Neural crest cell (in vitro differentiated cells): ENCODE data around the gene SPOCK3. TPM values are rescaled to one million over a fixed set of nuclear protein-coding genes. Genes with fewer than 3 reads are reported as not detected.
"Not testable (repeated sequence)": the region's sequence is repeated elsewhere in the genome, so short reads cannot be mapped to it uniquely, and the experiment has no call there.

Experiments
- DNase-seq: peaks from one replicate; pipeline ENCODE4 v3.0.0; 2021; ENCODE audit warnings: low read depth, mixed read lengths, low spot score
- H3K27ac Mint-ChIP-seq: one replicate; pipeline ENCODE4 v1.8.0; 2021; ENCODE audit warnings: mild to moderate bottlenecking, mixed read lengths; ENCODE audit not compliant: unreplicated experiment
- H3K27me3 Mint-ChIP-seq: 2 replicates; pipeline ENCODE4 v1.8.0; 2021; ENCODE audit warnings: low read depth, mild to moderate bottlenecking, mixed read lengths
- H3K36me3 Mint-ChIP-seq: 2 replicates; pipeline ENCODE4 v1.8.0; 2021; ENCODE audit warnings: low read depth, mild to moderate bottlenecking, mixed read lengths
- H3K4me1 Mint-ChIP-seq: 2 replicates; pipeline ENCODE4 v1.8.0; 2021; ENCODE audit warnings: mixed read lengths
- H3K4me3 Mint-ChIP-seq: one replicate; pipeline ENCODE4 v1.8.0; 2021; ENCODE audit warnings: mild to moderate bottlenecking, mixed read lengths
- H3K9me3 Mint-ChIP-seq: 2 replicates; pipeline ENCODE4 v1.8.0; 2021; ENCODE audit warnings: mixed read lengths
- CTCF ChIP-seq: fragments of 200-600 bp; sonication (generic); conservative IDR thresholded peaks from 2 replicates; pipeline ENCODE4 v1.5.0; 2021; ENCODE audit warnings: antibody characterized with exemption, mild to moderate bottlenecking
- total RNA-seq: library from RNA; stranded (reverse); gene quantifications from 2 replicates; pipeline ENCODE4 v1.2.1, GENCODE V29; 2021

SPOCK3 gene
- total RNA-seq, 1 donor from 2014 or later = 0.56 TPM

GRCh38 chr4:166989886-166990285 is 244.4 kb downstream of the SPOCK3 start:
- Mint-ChIP-seq H3K4me3 (no peak overlapping the region), H3K27ac (no peak overlapping the region), H3K36me3 (no peaks in the 10 kb centered on the region), H3K27me3 (no peaks in the 10 kb centered on the region), H3K9me3 (no peaks in the 10 kb centered on the region), H3K4me1 (no peaks in the 10 kb centered on the region)
- TF ChIP-seq CTCF = no peak
- no peak for DNase-seq

- DNase-seq = no peak
- H3K4me3 Mint-ChIP-seq = no peak overlapping the region
- no peak overlapping the region for H3K27ac Mint-ChIP-seq
- no peaks in the 10 kb centered on the region for H3K27me3 Mint-ChIP-seq
- H3K36me3 Mint-ChIP-seq = no peaks in the 10 kb centered on the region
- no peaks in the 10 kb centered on the region for H3K9me3 Mint-ChIP-seq
- no peak for TF ChIP-seq CTCF
- no peaks in the 10 kb centered on the region for H3K4me1 Mint-ChIP-seq
These were observed 247.3 kb downstream of the SPOCK3 start for GRCh38 chr4:166987026-166987425.

GRCh38 chr4:166981847-166982246 is 252.4 kb downstream of the SPOCK3 start:
- no peak for TF ChIP-seq CTCF
- DNase-seq = no peak
- Mint-ChIP-seq H3K4me1 (no peaks in the 10 kb centered on the region), H3K27ac (no peak overlapping the region), H3K27me3 (no peaks in the 10 kb centered on the region), H3K36me3 (no peaks in the 10 kb centered on the region), H3K9me3 (no peaks in the 10 kb centered on the region), H3K4me3 (no peak overlapping the region)

- TF ChIP-seq CTCF = no peak
- no peak overlapping the region for H3K4me3 Mint-ChIP-seq
- no peaks in the 10 kb centered on the region for H3K36me3 Mint-ChIP-seq
- no peak overlapping the region for H3K27ac Mint-ChIP-seq
- no peak for DNase-seq
- no peaks in the 10 kb centered on the region for H3K4me1 Mint-ChIP-seq
- no peaks in the 10 kb centered on the region for H3K9me3 Mint-ChIP-seq
- H3K27me3 Mint-ChIP-seq = no peaks in the 10 kb centered on the region
These were observed 253.9 kb downstream of the SPOCK3 start for GRCh38 chr4:166980419-166980818.

GRCh38 chr4:166977596-166977995 is 256.7 kb downstream of the SPOCK3 start:
- no peak for TF ChIP-seq CTCF
- H3K27ac Mint-ChIP-seq = no peak overlapping the region
- no peaks in the 10 kb centered on the region for H3K36me3 Mint-ChIP-seq
- no peaks in the 10 kb centered on the region for H3K4me1 Mint-ChIP-seq
- no peak for DNase-seq
- H3K4me3 Mint-ChIP-seq = no peak overlapping the region
- no peaks in the 10 kb centered on the region for H3K9me3 Mint-ChIP-seq
- H3K27me3 Mint-ChIP-seq = no peaks in the 10 kb centered on the region

GRCh38 chr4:166972071-166972470 is 262.2 kb downstream of the SPOCK3 start:
- no peak for TF ChIP-seq CTCF
- no peak for DNase-seq
- Mint-ChIP-seq H3K36me3 (peaks cover 6% of the 10 kb centered on the region), H3K27ac (no peak overlapping the region), H3K4me3 (no peak overlapping the region), H3K27me3 (no peaks in the 10 kb centered on the region), H3K9me3 (peaks cover 10% of the 10 kb centered on the region), H3K4me1 (no peaks in the 10 kb centered on the region)

- H3K9me3 Mint-ChIP-seq = peaks cover 14% of the 10 kb centered on the region
- DNase-seq, H3K4me3 Mint-ChIP-seq, H3K27ac Mint-ChIP-seq, H3K4me1 Mint-ChIP-seq, H3K36me3 Mint-ChIP-seq, H3K27me3 Mint-ChIP-seq: not testable (repeated sequence)
These were observed 266.1 kb downstream of the SPOCK3 start for GRCh38 chr4:166968219-166968618.
